ES-I3 (cell line): ENCODE measurements around the gene TTLL4.

Experiments used
- H3K36me3 ChIP-seq: 2 replicates; pipeline ENCODE4 v1.6.1; 2013; ENCODE audit warnings: mild to moderate bottlenecking, low read length, control low read depth, moderate library complexity; ENCODE audit not compliant: insufficient read depth
- H3K4me1 ChIP-seq: 2 replicates; pipeline ENCODE4 v1.6.1; 2013; ENCODE audit warnings: mild to moderate bottlenecking, control low read depth, low read length; ENCODE audit not compliant: insufficient read depth
- H3K9ac ChIP-seq: 2 replicates; pipeline ENCODE4 v1.6.1; 2013; ENCODE audit warnings: low read depth, mild to moderate bottlenecking, low read length, moderate library complexity
- H3K9me3 ChIP-seq: 2 replicates; pipeline ENCODE4 v1.6.1; 2013; ENCODE audit warnings: mild to moderate bottlenecking, low read length, moderate library complexity; ENCODE audit not compliant: control insufficient read depth, insufficient read depth

The TTLL4 gene

GRCh38 chr2:218776488-218776887, 65.9 kb downstream of the TTLL4 start:
- Histone ChIP-seq H3K36me3 (no peaks in the 10 kb centered on the region), H3K9ac (no peak overlapping the region), H3K9me3 (peaks cover 7% of the 10 kb centered on the region; the same call in 1 of the 2 replicates), H3K4me1 (peaks cover 4% of the 10 kb centered on the region)

- Histone ChIP-seq H3K36me3 (no peaks in the 10 kb centered on the region), H3K4me1 (peaks cover 4% of the 10 kb centered on the region), H3K9ac (no peak overlapping the region), H3K9me3 (peaks cover 7% of the 10 kb centered on the region; the same call in 1 of the 2 replicates)
These were observed 66.8 kb downstream of the TTLL4 start for GRCh38 chr2:218777276-218777990.

GRCh38 chr2:218780046-218780445, 69.4 kb downstream of the TTLL4 start:
- Histone ChIP-seq H3K9ac (no peak overlapping the region), H3K9me3 (peaks cover 7% of the 10 kb centered on the region; the same call in 1 of the 2 replicates)

GRCh38 chr2:218780851-218781690, 70.4 kb downstream of the TTLL4 start:
- peaks cover 4% of the 10 kb centered on the region for H3K4me1 ChIP-seq
- H3K36me3 ChIP-seq = no peaks in the 10 kb centered on the region
- H3K9me3 ChIP-seq = peaks cover 7% of the 10 kb centered on the region; the same call in 1 of the 2 replicates
- peak overlapping the region; percentile 82 for H3K9ac ChIP-seq

More at GRCh38 chr2:218780046-218780445, 69.4 kb downstream of the TTLL4 start:
- Histone ChIP-seq H3K36me3 (no peaks in the 10 kb centered on the region), H3K4me1 (peaks cover 4% of the 10 kb centered on the region)

- Histone ChIP-seq H3K4me1 (peaks cover 4% of the 10 kb centered on the region), H3K9me3 (0 out of 2 replicates have a peak, but pooled peaks cover 3% of the 10 kb centered on the region), H3K9ac (peak within 1 kb of the TSS; percentile 82), H3K36me3 (no peaks in the 10 kb centered on the region)
These were observed 71.3 kb downstream of the TTLL4 start, which contains the start of gene CYP27A1 for GRCh38 chr2:218781691-218782527. CYP27A1 (plus strand) TSS chr2:218782147; CDS start chr2:218782183, 36 bp downstream.

GRCh38 chr2:218782528-218782844, 71.9 kb downstream of the TTLL4 start:
- Histone ChIP-seq H3K36me3 (no peaks in the 10 kb centered on the region), H3K4me1 (peaks cover 4% of the 10 kb centered on the region), H3K9ac (peak overlapping the region; percentile 82), H3K9me3 (no peaks in the 10 kb centered on the region)

GRCh38 chr2:218783688-218784087, 73.1 kb downstream of the TTLL4 start:
- Histone ChIP-seq H3K9ac (no peak overlapping the region), H3K4me1 (peaks cover 4% of the 10 kb centered on the region), H3K36me3 (no peaks in the 10 kb centered on the region), H3K9me3 (no peaks in the 10 kb centered on the region)

- Histone ChIP-seq H3K4me1 (peaks cover 4% of the 10 kb centered on the region), H3K36me3 (no peaks in the 10 kb centered on the region), H3K9ac (no peak overlapping the region), H3K9me3 (no peaks in the 10 kb centered on the region)
These were observed 74.5 kb downstream of the TTLL4 start for GRCh38 chr2:218785103-218785502.

GRCh38 chr2:218786133-218786532, 75.5 kb downstream of the TTLL4 start:
- no peaks in the 10 kb centered on the region for H3K36me3 ChIP-seq
- no peak overlapping the region for H3K9ac ChIP-seq
- H3K4me1 ChIP-seq = peaks cover 1% of the 10 kb centered on the region

GRCh38 chr2:218788529-218789255, 78.1 kb downstream of the TTLL4 start:
- H3K9me3 ChIP-seq = no peaks in the 10 kb centered on the region
- H3K36me3 ChIP-seq = no peaks in the 10 kb centered on the region
- no peaks in the 10 kb centered on the region for H3K4me1 ChIP-seq
- no peak overlapping the region for H3K9ac ChIP-seq

More at GRCh38 chr2:218786133-218786532, 75.5 kb downstream of the TTLL4 start:
- no peaks in the 10 kb centered on the region for H3K9me3 ChIP-seq

- no peaks in the 10 kb centered on the region for H3K36me3 ChIP-seq
- no peaks in the 10 kb centered on the region for H3K9me3 ChIP-seq
- H3K9ac ChIP-seq = no peak overlapping the region
- H3K4me1 ChIP-seq = no peaks in the 10 kb centered on the region
These were observed 81.8 kb downstream of the TTLL4 start for GRCh38 chr2:218792433-218792832.

GRCh38 chr2:218796691-218797090, 86.1 kb downstream of the TTLL4 start:
- H3K4me1 ChIP-seq = peaks cover 10% of the 10 kb centered on the region; the same call in 1 of the 2 replicates
- H3K36me3 ChIP-seq = no peaks in the 10 kb centered on the region
- no peak overlapping the region for H3K9ac ChIP-seq
- H3K9me3 ChIP-seq = no peaks in the 10 kb centered on the region

GRCh38 chr2:218798767-218799504, 88.3 kb downstream of the TTLL4 start:
- H3K9ac ChIP-seq = no peak overlapping the region
- H3K9me3 ChIP-seq = no peaks in the 10 kb centered on the region
- H3K36me3 ChIP-seq = no peaks in the 10 kb centered on the region
- H3K4me1 ChIP-seq = peaks cover 10% of the 10 kb centered on the region; the same call in 1 of the 2 replicates
